WTC11 (cell line): ENCODE results near the gene FBLL1.

Source experiments
- CTCF ChIP-seq: fragments of 200-600 bp; IDR thresholded peaks from 2 replicates; pipeline ENCODE4 v1.8.0; 2022; ENCODE audit warnings: antibody characterized with exemption
- ETV6 ChIP-seq: sonication (generic); formaldehyde crosslinking; IDR thresholded peaks from 2 replicates; pipeline ENCODE4 v1.8.1; 2022; ENCODE audit warnings: mild to moderate bottlenecking, missing genetic modification reagents
- FOXJ3 ChIP-seq: sonication (generic); formaldehyde crosslinking; IDR thresholded peaks from 2 replicates; pipeline ENCODE4 v1.9.0; 2021; ENCODE audit warnings: missing genetic modification reagents, mild to moderate bottlenecking, borderline replicate concordance
- GABPB1 ChIP-seq: sonication (generic); formaldehyde crosslinking; IDR thresholded peaks from 2 replicates; pipeline ENCODE4 v1.8.1; 2023; ENCODE audit warnings: mild to moderate bottlenecking, missing genetic modification reagents
- NR1H2 ChIP-seq: sonication (generic); formaldehyde crosslinking; IDR thresholded peaks from 2 replicates; pipeline ENCODE4 v1.9.0; 2021; ENCODE audit warnings: mild to moderate bottlenecking, moderate library complexity, missing genetic modification reagents
- RELA ChIP-seq: sonication (generic); formaldehyde crosslinking; IDR thresholded peaks from 2 replicates; pipeline ENCODE4 v1.8.1; 2022; ENCODE audit warnings: missing genetic modification reagents, mild to moderate bottlenecking, borderline replicate concordance
- SP1 ChIP-seq: sonication (generic); formaldehyde crosslinking; conservative IDR thresholded peaks from 2 replicates; pipeline ENCODE4 v1.8.1; 2022; ENCODE audit warnings: missing genetic modification reagents
- TCF7 ChIP-seq: sonication (generic); formaldehyde crosslinking; IDR thresholded peaks from 2 replicates; pipeline ENCODE4 v1.8.0; 2022; ENCODE audit warnings: mild to moderate bottlenecking, low read depth, missing genetic modification reagents, moderate library complexity
- TF ChIP-seq, protein P1 (sequence below): sonication (generic); formaldehyde crosslinking; IDR thresholded peaks from 2 replicates; pipeline ENCODE4 v1.8.1; 2022; ENCODE audit warnings: mild to moderate bottlenecking, moderate library complexity, missing genetic modification reagents
- TF ChIP-seq, protein P2 (sequence below): sonication (generic); formaldehyde crosslinking; IDR thresholded peaks from 2 replicates; pipeline ENCODE4 v1.8.1; 2023; ENCODE audit warnings: mild to moderate bottlenecking, missing genetic modification reagents, moderate library complexity
- TF ChIP-seq, protein P3 (sequence below): fragments of 250-450 bp; sonication (Bioruptor Pico); IDR thresholded peaks from 2 replicates; pipeline ENCODE4 v2.1.2; 2022; ENCODE audit warnings: mild to moderate bottlenecking, moderate library complexity
- TF ChIP-seq, protein P4 (sequence below): fragments of 250-450 bp; sonication (Bioruptor Pico); IDR thresholded peaks from 2 replicates; pipeline ENCODE4 v1.9.0; 2021; ENCODE audit warnings: moderate library complexity, mild to moderate bottlenecking, inconsistent platforms, borderline replicate concordance

GRCh38 chr5:168568738-168569137 is 39.6 kb downstream of the FBLL1 start:
- TF ChIP-seq ETV6 (CRISPR knock-in tag) = no peak
- TF ChIP-seq, protein P1, sequence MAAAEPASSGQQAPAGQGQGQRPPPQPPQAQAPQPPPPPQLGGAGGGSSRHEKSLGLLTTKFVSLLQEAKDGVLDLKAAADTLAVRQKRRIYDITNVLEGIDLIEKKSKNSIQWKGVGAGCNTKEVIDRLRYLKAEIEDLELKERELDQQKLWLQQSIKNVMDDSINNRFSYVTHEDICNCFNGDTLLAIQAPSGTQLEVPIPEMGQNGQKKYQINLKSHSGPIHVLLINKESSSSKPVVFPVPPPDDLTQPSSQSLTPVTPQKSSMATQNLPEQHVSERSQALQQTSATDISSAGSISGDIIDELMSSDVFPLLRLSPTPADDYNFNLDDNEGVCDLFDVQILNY (CRISPR knock-in tag) = no peak
- no peak for TF ChIP-seq CTCF
- no peak for TF ChIP-seq TCF7 (CRISPR knock-in tag)
- no peak for TF ChIP-seq FOXJ3
- TF ChIP-seq NR1H2 = no peak
- TF ChIP-seq RELA = no peak
- TF ChIP-seq, protein P2, sequence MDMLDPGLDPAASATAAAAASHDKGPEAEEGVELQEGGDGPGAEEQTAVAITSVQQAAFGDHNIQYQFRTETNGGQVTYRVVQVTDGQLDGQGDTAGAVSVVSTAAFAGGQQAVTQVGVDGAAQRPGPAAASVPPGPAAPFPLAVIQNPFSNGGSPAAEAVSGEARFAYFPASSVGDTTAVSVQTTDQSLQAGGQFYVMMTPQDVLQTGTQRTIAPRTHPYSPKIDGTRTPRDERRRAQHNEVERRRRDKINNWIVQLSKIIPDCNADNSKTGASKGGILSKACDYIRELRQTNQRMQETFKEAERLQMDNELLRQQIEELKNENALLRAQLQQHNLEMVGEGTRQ (CRISPR knock-in tag) = no peak
- no peak for TF ChIP-seq GABPB1 (CRISPR knock-in tag)
- no peak for TF ChIP-seq SP1 (CRISPR knock-in tag)
- TF ChIP-seq, protein P3, sequence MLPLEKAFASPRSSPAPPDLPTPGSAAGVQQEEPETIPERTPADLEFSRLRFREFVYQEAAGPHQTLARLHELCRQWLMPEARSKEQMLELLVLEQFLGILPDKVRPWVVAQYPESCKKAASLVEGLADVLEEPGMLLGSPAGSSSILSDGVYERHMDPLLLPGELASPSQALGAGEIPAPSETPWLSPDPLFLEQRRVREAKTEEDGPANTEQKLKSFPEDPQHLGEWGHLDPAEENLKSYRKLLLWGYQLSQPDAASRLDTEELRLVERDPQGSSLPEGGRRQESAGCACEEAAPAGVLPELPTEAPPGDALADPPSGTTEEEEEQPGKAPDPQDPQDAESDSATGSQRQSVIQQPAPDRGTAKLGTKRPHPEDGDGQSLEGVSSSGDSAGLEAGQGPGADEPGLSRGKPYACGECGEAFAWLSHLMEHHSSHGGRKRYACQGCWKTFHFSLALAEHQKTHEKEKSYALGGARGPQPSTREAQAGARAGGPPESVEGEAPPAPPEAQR (CRISPR knock-in tag) = no peak
- TF ChIP-seq, protein P4, sequence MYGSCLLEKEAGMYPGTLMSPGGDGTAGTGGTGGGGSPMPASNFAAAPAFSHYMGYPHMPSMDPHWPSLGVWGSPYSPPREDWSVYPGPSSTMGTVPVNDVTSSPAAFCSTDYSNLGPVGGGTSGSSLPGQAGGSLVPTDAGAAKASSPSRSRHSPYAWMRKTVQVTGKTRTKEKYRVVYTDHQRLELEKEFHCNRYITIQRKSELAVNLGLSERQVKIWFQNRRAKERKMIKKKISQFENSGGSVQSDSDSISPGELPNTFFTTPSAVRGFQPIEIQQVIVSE = no peak
